Measurements from ENCODE around the gene PCSK2.

The PCSK2 gene

DNA sequence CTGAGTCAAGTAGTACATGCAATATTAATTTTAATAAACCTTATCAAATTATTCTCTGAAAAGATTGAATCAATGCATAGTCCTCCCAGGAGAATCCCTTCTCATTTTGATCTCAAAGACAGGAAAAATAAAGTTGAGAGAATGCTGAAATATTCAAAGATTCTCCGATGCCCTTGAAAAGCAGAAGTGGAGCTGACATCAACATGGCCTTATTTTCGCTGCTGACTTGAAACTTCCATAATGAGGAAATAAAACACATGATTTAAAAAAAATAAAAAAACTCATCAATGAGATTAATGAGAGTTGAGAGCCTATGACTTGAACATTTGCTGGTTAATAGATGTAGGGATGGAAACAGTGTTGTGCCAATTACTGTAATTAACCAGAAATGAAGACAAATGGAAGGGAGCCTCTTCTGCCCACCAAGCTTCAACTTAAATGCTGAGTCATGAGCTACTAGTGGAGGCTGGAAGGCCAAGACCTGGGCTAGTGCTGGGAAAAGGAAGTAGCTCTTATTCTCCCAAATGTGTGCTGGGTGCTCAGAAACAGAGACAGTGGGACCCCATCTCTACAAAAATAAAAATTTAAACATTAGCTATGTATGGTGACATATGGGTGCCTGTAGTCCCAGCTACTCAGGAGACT, 164.4 kb downstream of the PCSK2 start:
- in situ Hi-C loops (cut with HindIII; ENCODE audit: low sequenced_read_pairs), result no loop called here
- no peak for DNase-seq (ENCODE audit: low read depth)
- TF ChIP-seq, protein P1, sequence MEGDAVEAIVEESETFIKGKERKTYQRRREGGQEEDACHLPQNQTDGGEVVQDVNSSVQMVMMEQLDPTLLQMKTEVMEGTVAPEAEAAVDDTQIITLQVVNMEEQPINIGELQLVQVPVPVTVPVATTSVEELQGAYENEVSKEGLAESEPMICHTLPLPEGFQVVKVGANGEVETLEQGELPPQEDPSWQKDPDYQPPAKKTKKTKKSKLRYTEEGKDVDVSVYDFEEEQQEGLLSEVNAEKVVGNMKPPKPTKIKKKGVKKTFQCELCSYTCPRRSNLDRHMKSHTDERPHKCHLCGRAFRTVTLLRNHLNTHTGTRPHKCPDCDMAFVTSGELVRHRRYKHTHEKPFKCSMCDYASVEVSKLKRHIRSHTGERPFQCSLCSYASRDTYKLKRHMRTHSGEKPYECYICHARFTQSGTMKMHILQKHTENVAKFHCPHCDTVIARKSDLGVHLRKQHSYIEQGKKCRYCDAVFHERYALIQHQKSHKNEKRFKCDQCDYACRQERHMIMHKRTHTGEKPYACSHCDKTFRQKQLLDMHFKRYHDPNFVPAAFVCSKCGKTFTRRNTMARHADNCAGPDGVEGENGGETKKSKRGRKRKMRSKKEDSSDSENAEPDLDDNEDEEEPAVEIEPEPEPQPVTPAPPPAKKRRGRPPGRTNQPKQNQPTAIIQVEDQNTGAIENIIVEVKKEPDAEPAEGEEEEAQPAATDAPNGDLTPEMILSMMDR (IDR thresholded peaks at IDR 0.05; ENCODE audit: low read depth, low read length, missing control alignments), result no peak
- no peak overlapping the region for H3K4me3 ChIP-seq (ENCODE audit: low read depth, low read length)

DNA sequence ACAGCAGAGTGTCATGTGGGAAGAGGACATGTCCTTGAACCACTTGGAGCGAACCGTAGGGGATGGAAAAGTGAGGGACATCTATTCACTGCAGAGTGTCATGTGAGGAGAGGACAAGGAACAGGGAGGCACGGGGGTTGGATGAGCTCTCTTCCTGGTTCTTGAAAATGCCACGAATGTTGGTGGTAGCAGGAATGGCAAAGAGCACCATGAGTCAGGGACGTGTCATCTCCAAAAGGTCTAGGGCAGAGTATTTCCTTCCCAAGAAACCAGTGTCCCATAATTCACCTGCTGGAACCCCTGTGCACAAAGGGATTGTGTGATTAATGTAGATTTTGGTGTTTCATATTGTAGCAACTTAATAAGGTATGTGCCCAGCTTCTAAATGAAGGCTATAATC, 167.6 kb downstream of the PCSK2 start:
- TF ChIP-seq, protein P1 (IDR thresholded peaks at IDR 0.05; ENCODE audit: low read depth, low read length, missing control alignments), result no peak
- DNase-seq (ENCODE audit: low read depth), result no peak
- in situ Hi-C loops (cut with HindIII; ENCODE audit: low sequenced_read_pairs), result no loop called here
- no peak overlapping the region for H3K4me3 ChIP-seq (ENCODE audit: low read depth, low read length)

DNA sequence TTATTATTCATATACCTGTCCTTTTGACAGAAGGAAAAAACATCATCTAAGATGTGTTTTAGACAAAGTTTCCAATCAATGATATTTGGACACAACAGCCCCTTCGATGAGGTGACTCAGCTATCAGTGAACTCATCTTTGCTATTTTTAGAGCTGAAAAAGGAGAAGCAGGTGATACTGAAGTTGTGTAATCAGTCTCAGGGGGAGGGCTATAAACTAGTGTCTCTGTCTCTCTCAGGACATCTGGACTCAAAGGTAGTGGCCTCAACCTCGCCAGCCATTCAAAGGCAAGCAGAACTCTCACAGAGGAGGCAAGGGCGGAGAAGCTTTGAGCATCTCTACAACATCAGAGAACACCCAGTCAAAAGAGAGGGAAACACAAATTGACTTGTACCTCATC, 168.9 kb downstream of the PCSK2 start:
- in situ Hi-C loops (cut with HindIII; ENCODE audit: low sequenced_read_pairs), result no loop called here
- TF ChIP-seq, protein P1 (IDR thresholded peaks at IDR 0.05; ENCODE audit: low read depth, low read length, missing control alignments), result no peak
- no peak for DNase-seq (ENCODE audit: low read depth)
- H3K4me3 ChIP-seq (ENCODE audit: low read depth, low read length), result no peak overlapping the region

DNA sequence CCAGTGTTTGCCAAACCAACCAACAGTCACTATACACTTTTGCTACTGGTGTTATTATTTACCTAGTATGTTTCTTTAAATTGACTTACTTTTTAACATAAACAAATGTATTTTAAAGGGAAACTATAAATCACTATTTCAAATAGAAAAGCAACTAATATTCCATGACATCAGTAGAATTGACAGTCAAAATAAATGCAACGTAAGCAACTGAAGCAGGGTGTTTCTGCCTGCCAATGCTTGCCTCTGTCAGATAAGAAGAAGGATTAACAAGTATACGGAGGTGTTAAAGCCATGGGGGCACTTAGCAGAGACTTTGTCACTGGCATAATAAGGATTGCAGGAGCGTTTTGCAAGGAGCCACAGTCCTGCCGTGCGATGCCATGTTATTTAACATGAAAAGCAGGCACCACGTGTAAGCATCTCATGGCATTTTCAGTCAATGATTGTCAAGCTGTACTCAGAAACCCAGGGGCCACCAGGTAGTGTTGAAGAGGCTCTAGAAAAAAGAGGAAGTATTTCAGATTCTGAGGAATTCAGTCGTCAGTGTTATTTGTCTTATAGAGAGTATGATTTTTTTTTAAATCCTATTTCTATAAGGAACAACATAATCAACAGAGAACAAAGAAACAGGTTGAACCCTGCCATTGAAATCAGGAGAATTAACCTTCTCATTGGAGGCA, 172.6 kb downstream of the PCSK2 start:
- in situ Hi-C loops (cut with HindIII; ENCODE audit: low sequenced_read_pairs), result no loop called here
- DNase-seq (ENCODE audit: low read depth), result no peak

DNA sequence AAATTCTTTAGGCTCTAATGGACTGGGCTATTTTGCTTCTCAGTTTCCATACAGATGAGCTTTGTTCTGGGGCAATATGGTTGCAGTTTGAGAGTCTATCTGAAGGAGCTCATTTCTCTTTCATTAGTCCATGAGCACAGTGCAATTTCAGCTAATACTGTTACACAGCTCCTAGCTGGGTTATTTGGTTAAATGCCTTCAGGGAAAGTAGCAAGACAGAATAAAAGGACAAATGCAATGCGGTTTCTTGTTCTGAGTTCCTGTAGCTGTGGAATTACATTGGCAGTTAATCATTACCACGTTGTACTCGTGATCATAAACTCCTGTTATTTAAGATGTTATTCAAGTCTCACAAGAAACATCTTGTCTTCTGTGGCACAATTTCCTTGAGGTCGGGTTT, 176.6 kb downstream of the PCSK2 start:
- in situ Hi-C loops (cut with HindIII; ENCODE audit: low sequenced_read_pairs), result no loop called here
- H3K4me3 ChIP-seq (ENCODE audit: low read depth, low read length), result no peak overlapping the region
- DNase-seq (ENCODE audit: low read depth), result no peak
- TF ChIP-seq, protein P1 (IDR thresholded peaks at IDR 0.05; ENCODE audit: low read depth, low read length, missing control alignments), result no peak

More for the DNA sequence above, 172.6 kb downstream of the PCSK2 start:
- H3K4me3 ChIP-seq (ENCODE audit: low read depth, low read length), result no peak overlapping the region
- TF ChIP-seq, protein P1 (IDR thresholded peaks at IDR 0.05; ENCODE audit: low read depth, low read length, missing control alignments), result no peak

DNA sequence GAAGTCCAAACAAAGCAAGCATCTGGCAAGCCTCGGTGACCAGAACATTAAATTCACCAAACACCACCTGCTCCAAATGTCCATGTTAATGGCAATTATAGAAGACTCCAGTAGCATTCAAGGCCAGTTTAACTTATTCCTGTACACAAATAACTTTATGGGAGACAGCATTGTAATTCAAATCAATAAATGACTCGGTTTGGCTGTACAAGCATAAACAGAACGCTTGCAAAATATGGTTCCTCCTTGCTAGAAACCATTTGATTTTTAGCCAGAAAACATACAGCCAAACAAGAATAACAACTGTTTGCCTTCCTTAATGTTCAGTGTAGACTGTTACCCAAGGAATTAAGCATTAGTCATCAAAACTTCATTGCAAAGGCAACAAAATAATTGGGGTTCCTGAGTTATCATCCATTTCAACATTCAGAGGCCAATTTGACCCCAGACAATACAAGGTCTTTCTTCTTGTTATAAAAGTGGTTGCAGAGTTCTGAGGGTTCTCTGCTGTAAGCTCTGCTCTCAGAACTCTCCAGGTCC, 179.3 kb downstream of the PCSK2 start:
- in situ Hi-C loops (cut with HindIII; ENCODE audit: low sequenced_read_pairs), result no loop called here
- H3K4me3 ChIP-seq (ENCODE audit: low read depth, low read length), result no peak overlapping the region
- DNase-seq (ENCODE audit: low read depth), result no peak
- TF ChIP-seq, protein P1 (IDR thresholded peaks at IDR 0.05; ENCODE audit: low read depth, low read length, missing control alignments), result no peak
